ENCODE measurements around the gene ZNF575. TPM values are rescaled to one million over a fixed set of nuclear protein-coding genes. Genes with fewer than 3 reads are reported as not detected.

ZNF575 gene
- total and polyA plus RNA-seq, 10 of the 15 experiments (the other 5 are each of a cell fraction or from before 2014, with no cell fraction given): 0.18 to 2.8 (median 0.75) TPM

- peak; percentile 68; the same call in 1 of the 2 replicates for TF ChIP-seq ZNF207 (IDR thresholded peaks at IDR 0.05; ENCODE audit: borderline replicate concordance)
- TF ChIP-seq HDAC6 (IDR thresholded peaks at IDR 0.05; ENCODE audit: unreplicated experiment): no peak
- peak; percentile 72 for TF ChIP-seq POLR2A (IDR thresholded peaks at IDR 0.05; ENCODE audit: low read depth, low read length)
- TF ChIP-seq MXI1 (IDR thresholded peaks at IDR 0.05; ENCODE audit: low read depth, low read length): peak; percentile 90
- TF ChIP-seq POLR2AphosphoS2 (IDR thresholded peaks at IDR 0.05; ENCODE audit: low read depth, low read length): no peak
- peak; percentile 91 for TF ChIP-seq NRF1 (conservative IDR thresholded peaks at IDR 0.05; ENCODE audit: low read depth, low read length)
- peak; percentile 68 for TF ChIP-seq HCFC1 (IDR thresholded peaks at IDR 0.05; ENCODE audit: low read length)
- TF ChIP-seq ELK1 (IDR thresholded peaks at IDR 0.05; ENCODE audit: low read depth, low read length): no peak
- TF ChIP-seq SRF (IDR thresholded peaks at IDR 0.05; ENCODE audit: low read depth in 2 of 2, low read length in 2 of 2): 0 out of 4 replicates have a peak, but pooled peaks of 1 of the 2 experiments have one; percentile 43
- TF ChIP-seq RELB (IDR thresholded peaks at IDR 0.05; ENCODE audit: low read depth): peak; percentile 46
- no peak for TF ChIP-seq MYC (IDR thresholded peaks at IDR 0.05; ENCODE audit: insufficient read depth, insufficient read length, insufficient replicate concordance, low read length, severe bottlenecking)
- no peak for TF ChIP-seq KDM1A (IDR thresholded peaks at IDR 0.05; ENCODE audit: borderline replicate concordance)
- no peak for TF ChIP-seq NR2C1 (IDR thresholded peaks at IDR 0.05)
- no peak for TF ChIP-seq CEBPZ (IDR thresholded peaks at IDR 0.05; ENCODE audit: low read depth, low read length)
- TF ChIP-seq ZBTB11 (CRISPR knock-in tag; IDR thresholded peaks at IDR 0.05): no peak
- no peak for TF ChIP-seq NFYA (IDR thresholded peaks at IDR 0.05; ENCODE audit: borderline replicate concordance, low read depth, low read length)
- no peak for TF ChIP-seq EZH2 (IDR thresholded peaks at IDR 0.05; ENCODE audit: borderline replicate concordance, control insufficient read depth, low read depth, low read length)
- TF ChIP-seq EP300 (IDR thresholded peaks at IDR 0.05; ENCODE audit: borderline replicate concordance in 1 of 2, control insufficient read depth in 1 of 2, low read depth in 2 of 2, low read length in 2 of 2): no peak
- no peak for TF ChIP-seq JUND (IDR thresholded peaks at IDR 0.05; ENCODE audit: low read depth, low read length)
Measured at GRCh38 chr19:43575156-43575950, 42.4 kb downstream of the ZNF575 start, which contains the start of the genes PINLYP and XRCC1 (continued).

Data from GM12878 (cell line).